Esophagus muscularis mucosa (tissue), 3 donors: ENCODE data around the gene UBR3.
"Not testable (repeated sequence)": the region's sequence is repeated elsewhere in the genome, so short reads cannot be mapped to it uniquely, and the experiment has no call there.

ENCODE experiments used
- CTCF ChIP-seq, 3 experiments: fragments of 200-600 bp in 2 of 3; fragments of 450-650 bp in 1 of 3; sonication (generic) in 2 of 3; IDR thresholded peaks; one replicate each; pipeline ENCODE4 v1.5.1; 2017 to 2019; ENCODE audit warnings: antibody characterized with exemption in 3 of 3, mild to moderate bottlenecking in 2 of 3, moderate library complexity in 1 of 3
- POLR2A ChIP-seq: fragments of 450-650 bp; IDR thresholded peaks from one replicate; pipeline ENCODE4 v1.6.1; 2017; ENCODE audit warnings: antibody characterized with exemption, moderate library complexity, mild to moderate bottlenecking, low read depth
- POLR2AphosphoS5 ChIP-seq, 2 donors: sonication (generic); formaldehyde crosslinking; IDR thresholded peaks; one replicate each; pipeline ENCODE4 v1.6.1; 2017; ENCODE audit warnings: antibody characterized with exemption in 2 of 2

GRCh38 chr2:169817369-169817768, 9.9 kb upstream of the UBR3 start:
- TF ChIP-seq POLR2A; CTCF (IDR thresholded peaks at IDR 0.05); POLR2AphosphoS5 (IDR thresholded peaks at IDR 0.05): not testable (repeated sequence)
